ENCODE measurements around the gene KRTAP10-4.

The KRTAP10-4 gene

GRCh38 chr21:44567481-44568171 is 5.9 kb upstream of the KRTAP10-4 start:
- TF ChIP-seq TAF1 (IDR thresholded peaks at IDR 0.05; ENCODE audit: borderline replicate concordance, insufficient read depth, low read length) = no peak
- no peak for TF ChIP-seq SIN3A (IDR thresholded peaks at IDR 0.05; ENCODE audit: borderline replicate concordance, insufficient read depth, low read length)
- no peak for TF ChIP-seq POLR2AphosphoS5 (IDR thresholded peaks at IDR 0.05; ENCODE audit: low read depth, low read length)
- no peak for TF ChIP-seq REST (IDR thresholded peaks at IDR 0.05; ENCODE audit: insufficient read depth in 1 of 2, low read depth in 2 of 2, low read length in 2 of 2)
- TF ChIP-seq FOXP2 (optimal IDR thresholded peaks at IDR 0.05; ENCODE audit: borderline replicate concordance, extremely low read depth, extremely low read length, insufficient read depth) = no peak

- TF ChIP-seq SIN3A (IDR thresholded peaks at IDR 0.05; ENCODE audit: borderline replicate concordance, insufficient read depth, low read length) = no peak
These were observed 5.3 kb upstream of the KRTAP10-4 start for GRCh38 chr21:44568261-44568660.

DNA sequence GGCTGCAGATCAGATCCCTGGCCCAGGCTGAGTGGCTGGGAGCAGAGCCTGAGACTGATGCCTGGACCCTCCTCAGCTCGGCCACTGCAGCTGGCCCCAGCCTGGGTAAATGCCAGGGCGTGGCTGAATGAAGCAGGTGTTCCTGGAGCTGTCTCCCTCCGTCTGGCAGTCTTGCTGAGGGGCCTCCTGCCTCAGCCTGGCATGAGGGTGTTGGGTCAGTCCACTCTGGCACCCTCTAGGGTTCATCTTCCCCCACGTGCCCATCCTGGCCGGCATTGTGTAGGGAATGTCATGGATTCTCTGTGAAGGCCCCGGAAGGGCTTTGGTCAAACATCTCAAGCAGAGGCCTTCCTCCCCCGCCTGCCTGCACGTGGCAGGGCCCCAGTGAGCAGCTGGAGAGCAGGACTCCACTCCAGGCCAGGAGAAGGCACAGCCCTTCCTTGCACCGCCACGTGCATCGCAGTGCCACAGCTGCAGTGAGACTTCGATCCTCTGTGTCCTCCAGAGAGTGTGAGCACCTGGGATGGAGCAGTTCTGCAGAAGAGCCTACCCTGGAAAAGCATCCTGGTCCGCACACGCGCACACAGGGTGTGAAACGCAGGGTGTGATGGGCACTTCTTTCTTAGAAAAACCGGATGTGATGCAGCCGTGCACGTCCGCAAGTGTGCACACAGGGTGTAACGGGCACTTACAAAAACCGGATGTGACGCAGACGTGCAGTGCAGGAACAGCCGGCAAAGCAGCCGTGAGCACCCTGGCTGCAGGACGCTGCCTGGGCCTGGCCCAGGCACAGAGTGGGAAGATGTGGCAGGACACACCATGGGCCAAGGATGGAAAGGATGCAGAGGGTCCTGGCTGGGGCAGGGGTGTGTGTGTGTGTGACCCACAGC is 4.6 kb upstream of the KRTAP10-4 start:
- no peak for TF ChIP-seq FOXP2 (optimal IDR thresholded peaks at IDR 0.05; ENCODE audit: borderline replicate concordance, extremely low read depth, extremely low read length, insufficient read depth)
- no peak for TF ChIP-seq SIN3A (IDR thresholded peaks at IDR 0.05; ENCODE audit: borderline replicate concordance, insufficient read depth, low read length)
- no peak for TF ChIP-seq REST (IDR thresholded peaks at IDR 0.05; ENCODE audit: insufficient read depth in 1 of 2, low read depth in 2 of 2, low read length in 2 of 2)
- no peak for TF ChIP-seq POLR2AphosphoS5 (IDR thresholded peaks at IDR 0.05; ENCODE audit: low read depth, low read length)
- TF ChIP-seq TAF1 (IDR thresholded peaks at IDR 0.05; ENCODE audit: borderline replicate concordance, insufficient read depth, low read length) = no peak

- TF ChIP-seq FOXP2 (optimal IDR thresholded peaks at IDR 0.05; ENCODE audit: borderline replicate concordance, extremely low read depth, extremely low read length, insufficient read depth) (no peak), TAF1 (IDR thresholded peaks at IDR 0.05; ENCODE audit: borderline replicate concordance, insufficient read depth, low read length) (no peak), REST (IDR thresholded peaks at IDR 0.05; ENCODE audit: insufficient read depth in 1 of 2, low read depth in 2 of 2, low read length in 2 of 2) (no peak), SIN3A (IDR thresholded peaks at IDR 0.05; ENCODE audit: borderline replicate concordance, insufficient read depth, low read length) (no peak), POLR2AphosphoS5 (IDR thresholded peaks at IDR 0.05; ENCODE audit: low read depth, low read length) (no peak)
These were observed 3.5 kb upstream of the KRTAP10-4 start for GRCh38 chr21:44569861-44570517.

DNA sequence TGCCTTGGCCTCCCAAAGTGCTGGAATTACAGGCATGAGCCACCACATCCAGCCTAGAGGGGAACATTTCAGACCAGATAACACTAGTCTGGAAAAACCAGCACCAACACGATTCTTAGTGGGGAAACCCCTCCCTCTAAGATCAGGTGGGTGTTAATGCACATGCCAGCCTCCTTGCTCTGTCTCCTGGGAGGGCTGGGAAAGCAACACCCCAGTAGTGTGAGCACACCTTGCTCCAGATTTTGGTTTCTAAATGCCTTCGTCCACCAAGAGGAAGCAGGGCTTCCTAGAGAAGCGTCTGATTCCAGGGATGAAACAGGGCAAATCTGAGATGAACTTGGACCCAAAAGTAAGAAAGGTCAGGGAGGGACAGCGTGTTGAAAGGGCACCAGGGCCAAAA is 2.2 kb upstream of the KRTAP10-4 start:
- no peak for TF ChIP-seq FOXP2 (optimal IDR thresholded peaks at IDR 0.05; ENCODE audit: borderline replicate concordance, extremely low read depth, extremely low read length, insufficient read depth)
- TF ChIP-seq SIN3A (IDR thresholded peaks at IDR 0.05; ENCODE audit: borderline replicate concordance, insufficient read depth, low read length) = no peak
- no peak for TF ChIP-seq TAF1 (IDR thresholded peaks at IDR 0.05; ENCODE audit: borderline replicate concordance, insufficient read depth, low read length)
- no peak for TF ChIP-seq POLR2AphosphoS5 (IDR thresholded peaks at IDR 0.05; ENCODE audit: low read depth, low read length)
- no peak for TF ChIP-seq REST (IDR thresholded peaks at IDR 0.05; ENCODE audit: insufficient read depth in 1 of 2, low read depth in 2 of 2, low read length in 2 of 2)
